NCI-H446 (cell line): ENCODE data around the gene GBP7.

Experiments
- DNase-seq, 2 experiments: peaks; one replicate each; lab custom pipeline; 2025; lab: John Stamatoyannopoulos, UW

Gene GBP7

DNA sequence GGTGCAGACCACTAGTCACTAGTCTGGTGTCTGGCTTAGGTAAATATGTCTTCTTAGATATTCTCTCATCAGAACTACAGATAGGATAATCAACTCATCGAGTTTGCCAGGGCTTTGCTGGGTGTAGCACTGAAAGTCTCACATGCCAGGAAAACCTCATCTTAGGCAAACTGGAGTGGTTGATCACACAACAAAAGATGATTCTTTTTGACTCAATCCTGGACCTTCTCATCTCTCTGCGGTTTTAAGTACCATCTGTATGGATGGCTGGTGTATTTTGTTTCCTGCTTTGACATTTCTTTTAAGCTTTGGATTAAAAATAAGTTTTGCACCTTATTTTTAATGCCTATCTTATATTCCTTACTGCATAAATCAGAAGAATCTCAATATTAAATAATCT lies 61.1 kb downstream of the GBP7 start:
- no peak for DNase-seq

DNA sequence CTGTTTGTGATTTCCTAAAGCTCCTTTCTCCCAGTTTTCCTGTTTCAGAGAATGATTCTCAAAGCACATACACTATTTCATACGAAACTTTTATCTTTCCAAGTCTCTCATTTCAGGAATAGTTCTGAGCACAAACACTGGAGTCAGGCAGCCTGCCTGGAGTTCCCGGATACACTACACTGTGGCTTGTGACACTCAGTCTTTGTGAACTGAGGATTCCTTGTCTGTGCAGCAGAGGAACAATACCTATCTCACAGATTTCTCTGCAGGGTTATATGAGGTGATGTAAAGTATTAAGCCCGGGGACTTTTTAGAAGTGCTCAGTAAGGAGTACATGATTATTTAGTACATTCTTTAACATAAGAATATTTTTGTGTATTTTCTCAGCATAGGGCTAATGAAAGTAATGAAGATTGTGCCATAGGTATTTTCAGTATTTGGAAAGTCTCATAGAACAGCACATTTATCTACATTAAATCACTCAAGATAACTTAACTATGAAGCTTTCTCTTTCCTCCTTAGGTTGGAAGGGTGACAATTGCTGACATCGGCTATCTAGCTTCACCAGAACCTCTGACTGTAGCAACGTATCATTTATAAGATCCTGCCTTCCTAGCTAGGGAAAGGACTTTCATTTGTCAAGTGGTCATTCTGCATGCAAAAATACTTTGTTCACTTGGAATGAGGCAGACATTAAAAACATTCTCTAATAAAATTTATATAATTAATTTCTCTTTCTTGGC lies 62.8 kb downstream of the GBP7 start:
- no peak for DNase-seq

DNA sequence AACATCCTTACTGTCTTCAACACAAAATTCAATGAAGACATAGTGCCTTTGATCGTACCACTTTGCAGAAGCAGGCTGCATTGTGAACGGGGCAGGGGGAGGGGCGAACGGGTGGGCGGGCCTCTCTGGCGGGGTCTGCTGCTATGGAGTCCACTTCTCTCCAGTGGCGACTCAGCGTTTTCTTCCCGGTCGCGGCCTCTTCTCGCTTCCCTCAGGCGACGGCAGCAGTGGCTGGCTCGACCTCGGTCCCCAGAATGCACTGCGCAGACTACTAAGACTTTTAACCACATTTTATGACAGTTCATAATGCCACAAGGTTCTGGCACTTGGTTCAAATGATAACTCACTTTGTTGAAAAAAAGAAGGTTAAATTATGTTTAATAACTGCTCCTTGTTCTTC lies 71.1 kb downstream of the GBP7 start:
- DNase-seq = no peak

DNA sequence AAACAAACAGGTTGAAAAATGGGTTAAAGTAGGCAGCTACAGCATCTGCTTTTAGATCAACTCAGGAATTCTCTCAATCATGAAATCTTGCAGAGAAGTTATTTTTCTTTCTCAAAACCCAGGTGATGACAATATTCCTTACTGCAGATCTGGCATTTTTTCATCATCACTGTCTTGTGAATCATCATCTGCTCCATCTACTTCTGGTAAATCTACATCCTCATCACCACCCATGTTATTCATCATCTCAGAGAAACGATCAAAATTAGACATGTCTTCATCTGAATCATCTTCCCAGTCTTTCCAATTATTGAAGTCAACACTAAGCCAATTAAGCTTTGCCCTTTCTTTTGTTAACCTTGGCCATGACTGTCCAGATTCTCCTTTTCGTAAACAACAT lies 71.7 kb downstream of the GBP7 start:
- DNase-seq = no peak

DNA sequence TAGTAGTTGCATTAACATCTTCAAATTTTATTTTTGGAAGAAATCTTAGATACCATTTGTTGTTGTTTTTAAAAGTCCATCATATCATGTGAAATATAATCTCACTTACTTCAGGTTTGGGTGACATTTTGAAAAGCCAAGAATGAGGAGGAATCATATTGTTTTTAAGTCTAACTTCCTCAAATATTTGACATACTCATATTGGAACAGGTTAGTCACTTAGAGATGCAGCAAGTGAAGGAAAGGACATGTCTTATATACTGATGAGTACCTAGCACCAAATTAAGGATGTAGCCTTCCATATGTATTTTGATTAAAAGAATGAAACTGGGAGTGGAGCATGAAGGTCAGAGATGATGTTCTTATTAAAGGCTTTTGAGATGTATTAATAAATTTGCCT lies 73.8 kb downstream of the GBP7 start:
- DNase-seq = no peak

DNA sequence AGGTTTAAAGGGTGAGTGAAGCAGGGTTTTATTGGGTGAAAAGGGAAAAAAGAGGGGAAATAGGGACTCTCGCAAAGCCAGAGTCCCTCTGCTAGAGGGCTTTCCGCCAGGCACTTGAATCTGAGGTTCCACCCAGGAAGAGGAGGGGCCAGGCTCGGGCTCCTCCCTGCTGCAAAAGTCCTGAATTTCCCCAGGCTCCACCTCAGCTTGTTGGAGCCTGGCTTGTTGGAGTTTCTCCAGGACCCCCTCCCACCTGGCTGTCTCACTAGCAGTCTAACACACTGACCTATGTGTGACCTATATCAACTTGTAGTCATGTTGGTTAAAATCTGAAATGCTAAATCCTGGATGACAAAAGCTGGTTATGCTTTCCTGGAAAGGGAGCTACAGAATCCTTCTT lies 75.4 kb downstream of the GBP7 start:
- no peak for DNase-seq

DNA sequence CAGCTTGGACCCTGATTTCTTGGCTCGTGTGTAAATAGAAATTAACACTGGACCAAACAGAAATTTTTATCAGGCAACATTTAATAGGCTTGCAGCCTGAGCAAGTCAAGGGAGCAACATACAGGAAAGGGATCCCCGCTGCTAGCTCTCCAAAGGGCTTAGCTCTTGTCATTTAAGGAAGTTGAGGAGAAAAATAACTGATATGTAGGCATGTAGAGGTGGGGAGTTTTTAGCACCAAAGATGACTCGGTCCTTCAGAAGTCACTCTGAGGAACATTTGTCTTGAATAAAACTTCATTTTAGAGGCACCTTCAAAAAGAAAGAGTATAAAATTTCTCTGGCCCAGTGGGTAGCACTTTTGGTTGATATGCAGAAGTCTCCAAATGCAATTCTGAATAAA lies 76.9 kb downstream of the GBP7 start:
- DNase-seq = no peak

GRCh38 chr1:89095737-89096136 lies 80.1 kb downstream of the GBP7 start:
- no peak for DNase-seq

GRCh38 chr1:89089962-89090361 lies 85.8 kb downstream of the GBP7 start:
- DNase-seq = no peak

DNA sequence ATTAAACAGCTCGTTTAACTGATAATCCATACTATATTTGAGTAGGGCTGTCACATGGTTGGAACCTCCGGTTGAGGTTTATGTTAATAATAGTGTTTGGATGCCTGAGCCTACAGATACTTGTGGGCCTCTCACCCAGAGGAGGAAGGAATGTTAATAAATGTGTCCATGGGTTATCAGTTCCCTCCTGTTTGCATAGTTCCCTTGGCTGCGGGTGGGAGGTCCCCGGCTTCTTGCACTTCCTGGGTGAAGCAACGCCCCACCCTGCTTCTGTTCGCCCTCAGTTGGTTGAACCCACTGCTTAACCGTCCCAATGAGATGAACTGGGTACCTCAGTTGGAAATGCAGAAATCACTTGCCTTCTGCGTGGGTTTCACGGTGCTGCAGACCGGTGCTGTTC lies 87.2 kb downstream of the GBP7 start:
- no peak for DNase-seq

DNA sequence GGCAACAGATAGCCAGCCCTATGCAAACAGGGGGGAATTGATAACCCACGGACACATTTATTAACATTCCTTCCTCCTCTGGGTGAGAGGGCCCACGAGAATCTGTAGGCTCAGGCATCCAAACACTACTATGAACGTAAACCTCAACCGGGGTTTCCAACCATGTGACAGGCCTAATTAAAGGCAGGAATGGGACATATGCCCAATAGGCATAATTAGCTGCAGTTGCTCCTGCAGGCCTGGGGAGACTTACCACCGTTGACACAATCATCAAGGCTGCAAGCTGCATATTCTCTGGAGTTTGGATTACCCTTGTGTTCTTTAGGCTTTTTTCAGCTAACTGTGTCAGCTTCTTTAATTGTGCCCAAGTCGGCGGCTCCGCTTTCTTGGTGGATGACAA lies 88.6 kb downstream of the GBP7 start:
- DNase-seq = peak in 1 of 2 experiments; percentile 30

GRCh38 chr1:89085781-89086180 lies 90.0 kb downstream of the GBP7 start:
- DNase-seq = peak; percentile 34 to 84
